IPS DF 4.7 (cell line): ENCODE results near the gene DGUOK.
"Not testable (repeated sequence)": the region's sequence is repeated elsewhere in the genome, so short reads cannot be mapped to it uniquely, and the experiment has no call there.

Experiments used
- DNase-seq: peaks from one replicate; pipeline ENCODE4 v3.0.0-alpha.2; 2013; ENCODE audit warnings: low spot score; ENCODE audit errors: extremely low read depth

DGUOK gene

DNA sequence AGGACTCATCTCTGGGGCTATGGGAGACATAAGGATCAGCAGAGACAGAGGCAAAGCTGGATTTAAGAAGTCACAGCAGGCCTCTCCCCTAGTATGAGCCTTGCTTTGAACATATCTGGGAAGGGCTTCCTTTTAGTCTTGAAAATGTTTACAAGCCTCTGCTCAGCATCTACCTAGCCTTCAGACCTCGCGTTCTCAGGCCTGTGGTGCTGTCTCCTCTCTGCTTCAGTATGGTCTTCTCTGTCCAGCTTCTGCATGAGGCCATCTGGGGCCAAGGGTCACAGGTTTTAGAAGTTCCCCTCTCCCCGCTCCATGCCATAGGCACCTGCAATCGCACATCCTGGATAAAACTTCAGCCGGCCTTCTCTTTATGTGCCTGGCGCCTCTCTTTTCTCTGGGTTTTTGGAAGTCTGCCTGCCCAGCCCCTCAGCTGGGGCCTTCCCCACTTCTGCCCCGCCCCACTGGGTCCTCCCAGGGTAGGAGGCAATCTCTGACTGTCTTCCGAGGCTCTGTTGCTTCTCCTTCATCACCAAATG, 26.8 kb upstream of the DGUOK start:
- no peak for DNase-seq

DNA sequence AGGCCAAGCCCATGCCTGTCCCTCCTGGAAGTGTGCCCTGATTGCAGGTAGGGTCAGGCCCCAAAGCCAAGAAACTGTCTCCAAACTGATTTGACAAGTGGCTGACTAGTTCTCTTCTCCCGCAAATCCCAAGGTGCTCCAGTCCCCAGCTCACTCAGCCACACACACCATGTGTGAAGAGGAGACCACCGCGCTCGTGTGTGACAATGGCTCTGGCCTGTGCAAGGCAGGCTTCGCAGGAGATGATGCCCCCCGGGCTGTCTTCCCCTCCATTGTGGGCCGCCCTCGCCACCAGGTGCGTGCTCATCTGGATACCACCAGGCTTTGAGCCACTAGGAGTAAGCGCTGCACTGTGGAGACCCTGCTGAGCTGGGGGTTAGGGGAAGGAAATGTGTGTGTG, 25.5 kb upstream of the DGUOK start:
- no peak for DNase-seq

DNA sequence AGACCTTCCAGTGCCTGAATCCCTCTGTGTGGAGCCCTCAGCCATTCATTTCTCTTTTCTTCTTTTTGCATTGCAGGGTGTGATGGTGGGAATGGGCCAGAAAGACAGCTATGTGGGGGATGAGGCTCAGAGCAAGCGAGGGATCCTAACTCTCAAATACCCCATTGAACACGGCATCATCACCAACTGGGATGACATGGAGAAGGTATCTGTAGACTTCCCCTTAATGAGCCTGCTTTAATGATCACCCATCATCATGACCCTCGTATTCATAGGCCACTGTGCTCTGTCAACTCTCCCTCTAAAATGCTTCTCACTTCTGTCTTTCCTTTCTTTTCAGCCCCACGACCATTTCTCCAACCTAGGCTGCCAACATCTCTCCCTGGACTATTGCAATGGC, 24.4 kb upstream of the DGUOK start:
- no peak for DNase-seq

DNA sequence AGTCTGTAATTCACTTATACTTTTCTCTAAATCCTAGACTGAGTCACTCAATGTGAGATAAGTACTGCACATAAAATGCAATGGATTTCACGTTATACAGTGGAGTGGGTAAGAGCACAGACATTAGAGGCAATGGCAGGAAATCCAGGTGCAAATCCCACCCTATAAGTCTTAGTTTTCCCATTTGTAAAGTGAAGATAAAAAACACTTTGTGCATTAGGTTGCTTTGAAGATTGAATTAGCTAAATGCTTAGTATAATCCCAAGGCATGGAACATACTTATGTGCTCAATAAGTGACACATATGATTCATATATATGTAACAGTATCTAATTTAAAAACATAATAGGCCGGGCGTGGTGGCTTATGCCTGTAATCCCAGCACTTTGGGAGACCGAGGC, 23.4 kb upstream of the DGUOK start:
- DNase-seq = no peak

DNA sequence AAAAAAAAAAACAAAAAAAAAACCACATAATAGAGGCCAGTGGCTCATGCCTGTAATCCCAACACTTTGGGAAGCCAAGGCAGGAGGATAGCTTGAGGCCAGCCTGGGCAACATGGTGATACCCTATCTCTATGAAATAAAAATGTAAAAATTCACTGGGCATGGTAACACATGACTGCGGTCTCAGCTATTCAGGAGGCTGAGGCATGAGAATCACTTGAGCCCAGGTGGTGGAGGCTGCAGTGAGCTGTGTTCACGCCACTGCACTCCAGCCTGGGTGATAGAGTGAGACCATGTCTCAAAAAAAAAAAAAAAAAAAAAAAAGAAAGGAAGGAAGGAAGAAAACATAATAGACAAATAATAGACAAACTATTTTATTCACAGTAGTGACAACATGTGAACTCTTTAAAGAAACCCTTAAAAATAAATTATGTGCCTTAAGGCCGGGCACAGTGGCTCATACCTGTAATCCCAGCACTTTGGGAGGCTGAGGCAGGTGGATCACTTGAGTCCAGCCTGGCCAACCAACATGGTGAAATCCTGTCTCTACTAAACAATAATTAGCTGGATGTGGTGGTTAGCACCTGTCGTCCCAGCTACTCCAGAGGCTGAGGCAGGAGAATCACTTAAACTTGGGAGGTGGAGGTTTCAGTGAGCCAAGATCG, 22.6 kb upstream of the DGUOK start:
- not testable (repeated sequence) for DNase-seq

DNA sequence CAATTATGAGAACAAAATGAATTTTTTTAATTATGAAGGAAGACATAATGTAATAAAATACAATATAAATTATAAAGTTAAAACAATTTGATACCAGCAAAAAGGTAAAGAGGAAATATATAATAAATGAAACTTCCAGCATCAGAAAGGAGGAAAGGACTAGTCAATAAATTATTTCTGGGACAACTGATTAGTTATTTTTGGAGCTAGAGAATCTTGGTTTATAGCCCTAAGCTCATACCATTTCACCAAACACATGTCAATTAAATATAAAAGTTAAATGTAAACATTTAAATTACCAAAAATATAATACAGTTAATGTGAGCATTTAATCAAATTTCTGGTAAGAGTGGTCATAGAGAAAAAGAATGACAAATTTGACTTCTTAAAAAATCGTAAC, 21.7 kb upstream of the DGUOK start:
- no peak for DNase-seq

DNA sequence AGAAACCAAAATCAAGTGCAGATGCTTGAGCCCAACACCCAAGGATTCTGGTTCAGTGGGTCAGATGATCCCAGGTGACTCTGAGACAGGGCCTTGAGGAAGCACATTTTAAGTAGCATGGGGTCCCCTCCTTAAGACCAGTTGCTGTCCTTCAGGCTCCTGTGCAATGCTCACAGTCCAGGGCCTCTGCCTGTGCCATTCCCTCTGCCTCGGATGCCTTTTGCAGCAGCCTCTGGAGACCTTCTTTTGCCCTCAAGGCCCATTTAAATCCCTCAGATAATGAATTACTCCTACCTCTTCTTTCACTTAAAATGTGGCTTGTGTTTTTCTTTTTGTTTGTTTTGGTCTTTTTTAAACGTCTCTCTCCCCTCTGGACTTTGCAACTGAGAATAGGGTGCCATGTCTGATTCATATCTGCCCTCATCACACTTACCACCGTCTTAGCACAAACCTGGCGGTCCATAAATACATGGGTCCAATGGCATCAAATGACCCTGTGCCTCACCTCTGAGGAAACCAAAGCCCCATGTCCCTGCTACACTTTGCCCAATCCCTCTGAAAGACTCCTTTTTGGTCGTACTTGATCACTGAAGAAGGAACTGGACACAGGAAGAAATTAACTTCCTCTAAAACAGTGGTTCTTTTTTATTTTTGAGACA, 19.7 kb upstream of the DGUOK start:
- no peak for DNase-seq

DNA sequence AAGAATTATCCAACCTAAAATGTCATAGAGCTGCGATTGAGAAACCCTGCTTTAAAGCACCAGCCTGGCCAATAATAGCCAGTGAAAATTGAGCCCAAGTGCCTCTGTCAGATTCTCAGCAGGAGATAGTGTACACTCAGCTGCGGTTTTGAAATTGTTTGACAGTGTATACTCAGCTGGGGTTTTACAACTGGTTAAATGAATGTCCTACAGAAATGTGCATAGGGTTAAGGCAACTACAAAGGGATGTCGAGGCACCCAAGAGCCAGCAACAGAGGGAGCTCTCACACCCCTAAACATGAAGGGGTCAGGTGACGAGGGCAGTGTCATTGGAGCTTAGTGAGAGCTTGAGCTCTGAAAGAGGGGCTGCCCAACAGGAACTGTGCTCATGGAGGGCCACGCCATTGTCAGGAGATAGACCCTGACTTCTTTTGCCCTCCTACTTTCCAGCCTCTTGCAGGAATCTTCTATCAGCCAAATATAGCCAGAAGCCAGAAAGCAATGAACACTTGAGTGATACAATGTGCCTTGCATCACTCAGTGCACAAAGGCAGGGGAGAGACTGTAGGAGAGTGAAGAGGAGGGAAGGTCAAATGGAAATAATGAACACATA, 18.7 kb upstream of the DGUOK start:
- DNase-seq = no peak

DNA sequence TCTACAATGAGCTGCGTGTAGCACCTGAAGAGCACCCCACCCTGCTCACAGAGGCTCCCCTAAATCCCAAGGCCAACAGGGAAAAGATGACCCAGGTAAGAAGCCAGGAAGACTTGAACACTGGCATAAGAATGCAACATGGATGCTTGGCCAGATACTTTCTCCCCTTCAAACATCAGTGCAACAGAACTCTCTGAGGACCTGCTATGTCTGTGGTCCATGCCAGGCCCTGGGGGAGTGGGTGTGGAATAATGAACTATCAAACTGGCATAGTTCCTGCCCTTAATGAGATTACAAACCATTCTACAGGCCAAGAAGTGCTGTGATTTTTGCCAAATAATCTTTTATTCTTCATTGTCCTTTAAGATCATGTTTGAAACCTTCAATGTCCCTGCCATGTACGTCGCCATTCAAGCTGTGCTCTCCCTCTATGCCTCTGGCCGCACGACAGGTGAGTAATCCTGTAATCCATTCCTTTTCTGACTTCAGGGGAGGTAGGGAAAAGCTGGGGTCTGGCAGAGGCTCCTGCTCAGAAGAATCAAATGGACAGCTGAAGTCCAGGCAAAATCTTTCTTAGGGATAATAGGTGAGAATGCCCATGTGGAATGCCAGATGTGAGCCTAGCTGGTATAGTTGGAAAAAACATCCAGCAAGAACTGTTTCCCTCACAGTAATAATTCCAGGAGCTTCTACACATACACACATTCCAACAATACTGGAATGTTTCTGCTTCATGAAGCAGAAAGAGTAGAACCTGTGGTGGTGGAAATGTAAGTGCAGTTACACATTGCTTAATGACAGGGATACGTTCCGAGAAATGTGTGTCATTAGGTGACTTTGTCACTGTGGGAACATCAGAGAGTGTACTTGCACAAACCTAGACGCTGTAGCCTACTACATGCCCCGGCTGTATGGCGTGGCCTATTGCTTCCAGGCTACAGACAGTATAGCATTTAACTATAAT, 17.7 kb upstream of the DGUOK start:
- DNase-seq = no peak

DNA sequence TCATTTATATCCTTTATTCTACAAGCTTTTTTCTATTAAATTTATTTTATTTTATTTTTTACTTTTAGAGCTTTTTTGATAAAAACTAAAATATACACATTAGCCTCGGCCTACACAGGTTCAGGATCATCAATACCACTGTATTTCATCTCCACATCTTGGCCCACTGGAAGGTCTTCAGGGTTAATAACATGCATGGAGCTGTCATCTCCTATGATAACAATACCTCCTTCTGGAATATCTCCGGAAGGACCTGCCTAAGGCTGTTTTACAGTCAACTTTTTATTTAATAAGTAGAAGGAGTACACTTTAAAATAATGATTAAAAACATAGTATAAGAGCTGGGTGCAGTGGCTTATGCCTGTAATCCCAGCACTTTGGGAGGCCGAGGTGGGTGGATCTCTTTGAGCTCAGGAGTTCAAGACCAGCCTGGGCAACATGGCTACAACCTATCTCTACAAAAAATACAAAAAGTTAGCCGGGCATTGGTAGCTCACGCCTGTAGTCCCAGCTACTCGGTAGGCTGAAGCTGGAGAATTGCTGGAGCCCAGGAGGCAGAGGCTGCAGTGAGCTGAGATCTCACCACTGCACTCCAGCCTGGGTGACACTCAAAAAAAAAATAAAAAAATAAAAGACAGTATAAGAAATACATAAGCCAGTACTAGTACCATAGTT, 15.7 kb upstream of the DGUOK start:
- DNase-seq = no peak

DNA sequence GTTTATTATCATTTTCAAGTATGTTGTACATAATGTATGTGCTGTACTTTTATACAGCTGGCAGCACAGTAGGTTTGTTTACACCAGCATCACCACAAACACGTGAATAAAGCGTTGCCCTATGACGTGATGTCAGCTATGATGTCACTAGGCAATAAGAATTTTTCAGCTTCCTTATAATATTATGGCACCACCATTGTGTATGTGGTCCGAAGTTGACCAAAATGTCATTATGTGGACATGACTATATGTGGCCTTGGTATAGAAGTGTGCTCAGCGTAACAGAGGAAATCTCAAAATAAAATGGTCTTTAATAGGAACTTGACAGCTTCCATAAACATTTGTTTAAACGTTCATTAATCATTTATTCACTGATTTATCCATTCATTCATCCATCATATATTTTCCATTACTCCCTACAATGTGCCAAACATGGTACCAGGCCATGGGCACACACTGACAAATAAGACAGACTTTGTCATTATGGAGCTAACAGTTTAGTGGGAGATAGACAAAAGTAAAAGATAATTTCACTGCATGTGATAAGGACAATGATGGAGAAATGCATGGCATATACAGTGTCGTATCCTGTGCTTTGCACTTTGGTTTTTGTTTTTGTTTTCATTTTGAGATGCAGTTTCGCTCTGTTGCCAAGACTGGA, 15.0 kb upstream of the DGUOK start:
- no peak for DNase-seq

DNA sequence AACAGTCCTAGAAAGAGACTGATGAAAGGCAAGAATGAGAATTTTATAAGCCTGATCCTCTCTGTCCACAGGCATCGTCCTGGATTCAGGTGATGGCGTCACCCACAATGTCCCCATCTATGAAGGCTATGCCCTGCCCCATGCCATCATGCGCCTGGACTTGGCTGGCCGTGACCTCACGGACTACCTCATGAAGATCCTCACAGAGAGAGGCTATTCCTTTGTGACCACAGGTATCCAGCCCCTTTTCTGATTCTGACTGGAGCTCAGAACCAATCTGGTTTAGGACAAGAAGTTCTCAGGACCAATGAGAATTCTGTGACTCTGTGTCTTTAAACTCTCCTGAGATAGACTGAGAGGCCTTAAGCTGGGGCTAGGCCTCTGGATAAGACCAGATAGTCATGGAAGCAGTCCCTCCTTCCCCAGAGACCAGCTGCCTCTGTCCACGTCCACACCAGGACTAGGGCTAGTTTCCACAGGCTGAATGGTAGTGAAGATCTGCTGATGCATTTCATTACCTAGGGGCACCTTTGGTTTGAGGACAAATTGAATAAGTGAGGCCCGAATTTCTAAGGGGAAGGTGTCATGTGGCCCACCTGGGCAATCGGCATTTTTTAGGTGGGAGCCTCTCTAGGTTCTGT, 13.1 kb upstream of the DGUOK start:
- no peak for DNase-seq

DNA sequence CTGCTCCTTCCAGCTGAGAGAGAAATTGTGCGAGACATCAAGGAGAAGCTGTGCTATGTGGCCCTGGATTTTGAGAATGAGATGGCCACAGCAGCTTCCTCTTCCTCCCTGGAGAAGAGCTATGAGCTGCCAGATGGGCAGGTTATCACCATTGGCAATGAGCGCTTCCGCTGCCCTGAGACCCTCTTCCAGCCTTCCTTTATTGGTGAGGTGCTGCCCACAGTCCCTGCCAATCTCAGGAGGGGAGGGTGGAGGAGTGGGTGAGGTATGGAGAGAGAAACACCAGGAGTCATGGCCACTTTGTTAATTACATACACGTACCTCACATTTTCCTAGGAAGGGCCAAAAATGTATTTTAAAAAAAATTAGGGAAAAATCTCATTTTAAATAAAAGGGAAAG, 12.0 kb upstream of the DGUOK start:
- no peak for DNase-seq

DNA sequence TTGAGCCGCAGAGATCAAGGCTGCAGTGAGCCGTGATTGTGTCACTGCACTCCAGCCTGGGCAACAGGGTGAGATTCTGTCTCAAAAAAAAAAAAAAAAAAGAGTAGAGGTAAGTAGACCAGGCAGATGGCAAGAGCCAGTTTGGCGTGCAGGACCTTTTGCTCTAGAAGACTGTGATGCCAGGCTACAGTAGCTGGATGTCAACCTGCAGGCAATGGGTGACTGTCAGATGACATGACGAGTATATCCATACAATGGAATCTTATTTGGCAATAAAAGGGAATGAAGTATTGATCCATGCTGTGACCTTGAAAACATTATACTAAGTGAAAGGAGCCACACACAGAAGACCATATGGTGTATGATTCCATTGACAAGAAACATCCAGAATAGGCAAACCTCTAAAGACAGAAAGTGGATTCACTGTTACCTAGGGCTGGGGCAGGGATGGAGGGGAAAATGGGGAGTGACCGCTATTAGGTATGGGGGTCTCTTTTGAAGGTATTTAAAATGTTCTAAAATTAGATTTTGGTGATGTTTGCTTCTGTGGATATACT, 11.2 kb upstream of the DGUOK start:
- no peak for DNase-seq

DNA sequence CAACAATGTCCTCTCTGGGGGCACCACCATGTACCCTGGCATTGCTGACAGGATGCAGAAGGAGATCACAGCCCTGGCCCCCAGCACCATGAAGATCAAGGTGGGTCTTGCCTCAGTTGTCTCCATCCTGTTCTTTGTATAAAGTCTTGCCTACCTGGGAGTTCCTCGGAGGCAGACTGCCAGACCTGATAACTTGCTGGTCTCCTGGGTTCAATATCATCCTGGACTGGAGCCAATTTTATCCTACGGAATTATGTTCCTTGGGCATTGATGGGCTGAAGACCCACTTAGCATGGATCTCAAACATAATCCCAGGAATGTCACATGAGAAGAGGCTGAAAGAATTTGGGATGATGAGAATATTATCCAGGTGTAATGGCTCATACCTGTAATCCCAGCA, 10.0 kb upstream of the DGUOK start:
- DNase-seq = no peak

DNA sequence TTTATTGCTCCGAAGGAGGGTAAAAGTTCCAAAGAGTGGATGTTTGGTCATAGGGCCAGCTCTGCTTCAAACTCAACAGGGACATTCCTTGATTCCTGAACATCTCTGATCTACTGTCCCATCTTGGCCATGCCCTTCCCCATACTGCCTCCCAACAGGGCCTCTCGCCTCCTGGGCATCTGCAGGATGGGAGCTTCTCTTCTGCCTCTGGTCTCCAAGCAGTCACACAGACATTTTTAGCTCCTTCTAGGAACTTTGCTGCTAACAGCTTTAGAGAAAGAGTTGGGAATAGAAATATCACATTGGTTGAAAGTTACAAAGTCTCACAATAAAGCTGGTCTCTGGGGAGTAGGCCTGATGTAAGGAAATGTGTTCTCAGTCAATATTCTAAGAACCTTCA, 9.4 kb upstream of the DGUOK start:
- no peak for DNase-seq

DNA sequence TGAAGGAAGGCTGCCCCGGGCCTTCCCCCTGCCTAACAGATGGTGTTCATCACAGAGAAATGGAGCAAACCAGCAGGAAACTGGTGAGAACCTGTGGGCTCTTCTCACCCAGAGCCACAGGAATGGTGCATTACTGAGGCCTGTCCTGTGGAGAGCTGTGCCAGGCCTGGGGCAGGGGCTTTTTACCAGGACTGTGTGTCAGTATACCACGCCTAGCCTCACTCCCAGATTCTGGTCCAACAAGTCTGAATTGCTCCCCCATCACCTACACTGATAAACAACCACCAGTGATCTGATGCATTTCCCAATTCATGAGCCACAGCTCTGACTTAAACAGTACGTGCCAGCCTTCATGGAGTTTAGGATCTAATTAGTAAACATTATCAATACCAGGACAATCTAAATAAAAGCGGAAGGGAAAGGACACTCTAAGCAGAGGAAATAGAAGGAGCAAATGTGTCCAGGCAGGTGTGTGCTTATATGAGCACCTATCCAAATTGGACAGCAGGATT, 8.9 kb upstream of the DGUOK start:
- no peak for DNase-seq

DNA sequence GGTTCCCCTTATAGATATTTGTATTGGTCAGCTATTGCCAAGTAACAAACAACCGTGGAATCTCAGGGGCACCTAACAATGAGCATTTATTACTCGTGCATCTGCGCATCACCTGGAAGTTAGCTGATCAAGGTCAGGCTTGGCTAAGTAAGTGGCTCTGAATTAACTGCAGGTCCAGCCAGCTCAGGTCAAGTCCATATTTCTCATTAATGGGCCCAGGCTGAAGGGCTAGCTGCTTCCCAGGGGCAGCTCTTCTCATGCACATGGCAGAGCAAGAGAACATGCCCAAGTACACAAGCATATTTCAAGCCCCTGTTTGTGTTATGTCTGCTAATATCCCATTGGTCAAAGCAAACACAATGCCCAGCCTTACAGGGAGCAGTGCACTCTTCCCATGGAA, 7.8 kb upstream of the DGUOK start:
- no peak for DNase-seq

DNA sequence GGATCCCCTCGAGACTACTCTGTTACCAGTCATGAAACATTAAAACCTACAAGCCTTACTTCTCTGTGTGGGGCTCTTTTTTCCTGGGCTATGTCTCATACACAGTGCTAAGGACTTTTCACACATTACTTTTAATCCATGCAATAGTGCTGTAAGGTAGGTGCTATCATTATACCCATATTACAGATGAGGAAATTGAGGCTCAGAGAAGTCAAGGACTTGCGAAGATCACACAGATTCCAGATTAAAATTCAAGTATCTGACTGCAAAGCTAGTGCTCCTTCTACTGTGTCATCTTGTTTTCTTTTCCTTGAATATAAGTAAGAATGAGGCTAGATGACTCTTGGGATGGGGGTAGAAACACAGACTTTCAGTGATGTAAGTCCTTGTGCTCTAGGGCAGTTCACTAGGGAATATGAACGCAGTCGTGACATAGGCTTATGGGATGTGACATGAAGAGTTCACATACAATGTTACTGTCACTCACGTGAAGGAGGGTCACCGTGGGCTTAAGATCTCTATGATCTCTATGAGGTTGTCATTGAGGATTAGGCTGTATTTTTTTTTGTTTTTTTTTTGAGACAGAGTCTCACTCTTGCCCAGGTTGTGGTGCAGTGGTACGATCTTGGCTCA, 7.0 kb upstream of the DGUOK start:
- no peak for DNase-seq
